Astrocyte (in vitro differentiated cells and primary cell): ENCODE data around the gene SRPRA.

Experiments
- CTCF ChIP-seq: IDR thresholded peaks from 2 replicates; pipeline ENCODE4 v1.5.1; 2011; ENCODE audit warnings: low read depth, mild to moderate bottlenecking, inconsistent platforms, low read length, moderate library complexity; ENCODE audit not compliant: insufficient read depth
- EZH2 ChIP-seq: IDR thresholded peaks from 2 replicates; pipeline ENCODE4 v1.6.1; 2012; ENCODE audit warnings: mild to moderate bottlenecking, low read length, inconsistent platforms; ENCODE audit not compliant: insufficient read depth

DNA sequence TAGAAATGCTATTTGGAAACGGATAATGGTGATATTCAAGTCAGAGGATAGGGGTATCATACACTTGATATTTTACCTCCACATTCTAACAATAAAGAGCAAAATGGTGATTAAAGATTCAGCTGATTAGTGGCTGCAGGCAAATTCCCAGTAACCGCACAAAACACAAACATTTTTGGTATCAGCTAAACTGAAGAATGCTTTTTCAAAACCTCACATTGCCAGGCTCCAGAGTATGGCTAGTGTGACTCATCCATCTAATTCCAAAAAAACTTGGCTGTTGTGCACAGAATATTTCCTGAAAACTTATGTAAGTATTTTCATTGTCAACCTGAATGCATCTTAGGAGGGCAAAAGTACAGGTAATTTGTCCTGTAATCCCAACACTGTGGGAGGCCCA, 10.9 kb downstream of the SRPRA start:
- TF ChIP-seq EZH2 (no peak), CTCF (no peak)
